GM23338 (cell line): ENCODE data around the gene HOXA5.

Experiments used
- CREB1 ChIP-seq: fragments of 250-450 bp; sonication (Bioruptor Pico); IDR thresholded peaks from 2 replicates; pipeline ENCODE4 v1.5.0; 2020; ENCODE audit warnings: low read depth, mild to moderate bottlenecking, moderate library complexity
- POLR2AphosphoS5 ChIP-seq: IDR thresholded peaks from 2 replicates; pipeline ENCODE4 v1.6.1; 2016; ENCODE audit warnings: antibody characterized with exemption, low read depth
- TF ChIP-seq, protein P1 (sequence below), 2 experiments: fragments of 200-600 bp in 1 of 2; sonication (generic) in 1 of 2; conservative IDR thresholded peaks; 2 replicates each; pipeline versions ENCODE4 v1.5.1 to v1.6.1; 2016 to 2017; ENCODE audit warnings: antibody characterized with exemption in 2 of 2, low read depth in 2 of 2, mild to moderate bottlenecking in 2 of 2, moderate library complexity in 1 of 2
- TF ChIP-seq, protein P2 (sequence below): IDR thresholded peaks from one replicate; pipeline ENCODE4 v1.6.1; 2018; ENCODE audit warnings: antibody characterized with exemption; ENCODE audit not compliant: unreplicated experiment

DNA sequence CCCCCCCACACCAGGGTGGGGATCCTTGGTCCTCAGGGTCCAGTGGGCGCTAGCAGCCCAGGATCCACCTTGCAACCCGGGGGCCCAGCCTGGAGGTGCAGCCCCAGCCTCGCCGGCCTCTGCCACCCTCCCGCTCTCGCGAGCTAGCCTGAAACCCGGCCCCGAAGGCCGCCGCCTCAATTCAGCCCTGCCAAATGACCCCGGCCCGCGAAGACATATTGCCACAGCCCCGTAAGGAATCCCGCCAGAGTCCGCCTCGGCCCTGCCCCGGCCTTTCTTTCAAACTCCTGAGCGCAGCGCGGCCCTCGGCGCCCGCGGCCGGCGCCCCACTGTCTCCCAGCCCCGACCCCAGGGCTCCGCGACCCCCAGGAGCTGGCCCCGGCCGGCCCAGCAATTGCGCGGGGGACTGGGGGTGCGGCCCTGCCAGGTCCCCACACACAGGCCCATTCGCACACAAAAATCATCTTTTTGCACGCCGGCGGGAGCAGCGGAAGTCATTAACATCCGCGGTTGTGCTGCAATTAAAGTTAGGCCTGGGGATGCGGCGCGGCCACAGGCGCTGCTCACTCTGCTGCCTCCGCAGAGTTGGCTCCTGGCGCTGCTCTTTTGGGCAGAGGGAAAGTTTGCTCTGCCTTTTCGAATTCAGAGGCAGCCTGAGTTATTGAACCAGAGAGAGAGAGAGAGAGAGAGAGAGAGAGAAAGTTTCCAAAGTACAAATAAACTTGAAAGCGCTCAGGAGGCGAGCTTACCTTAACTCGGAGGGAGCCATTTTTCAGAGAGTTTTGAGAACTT lies 4.0 kb downstream of the HOXA5 start:
- TF ChIP-seq, protein P1, sequence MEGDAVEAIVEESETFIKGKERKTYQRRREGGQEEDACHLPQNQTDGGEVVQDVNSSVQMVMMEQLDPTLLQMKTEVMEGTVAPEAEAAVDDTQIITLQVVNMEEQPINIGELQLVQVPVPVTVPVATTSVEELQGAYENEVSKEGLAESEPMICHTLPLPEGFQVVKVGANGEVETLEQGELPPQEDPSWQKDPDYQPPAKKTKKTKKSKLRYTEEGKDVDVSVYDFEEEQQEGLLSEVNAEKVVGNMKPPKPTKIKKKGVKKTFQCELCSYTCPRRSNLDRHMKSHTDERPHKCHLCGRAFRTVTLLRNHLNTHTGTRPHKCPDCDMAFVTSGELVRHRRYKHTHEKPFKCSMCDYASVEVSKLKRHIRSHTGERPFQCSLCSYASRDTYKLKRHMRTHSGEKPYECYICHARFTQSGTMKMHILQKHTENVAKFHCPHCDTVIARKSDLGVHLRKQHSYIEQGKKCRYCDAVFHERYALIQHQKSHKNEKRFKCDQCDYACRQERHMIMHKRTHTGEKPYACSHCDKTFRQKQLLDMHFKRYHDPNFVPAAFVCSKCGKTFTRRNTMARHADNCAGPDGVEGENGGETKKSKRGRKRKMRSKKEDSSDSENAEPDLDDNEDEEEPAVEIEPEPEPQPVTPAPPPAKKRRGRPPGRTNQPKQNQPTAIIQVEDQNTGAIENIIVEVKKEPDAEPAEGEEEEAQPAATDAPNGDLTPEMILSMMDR (conservative IDR thresholded peaks at IDR 0.05; ENCODE audit: low read depth in 2 of 2), result no peak
- no peak for TF ChIP-seq CREB1 (CRISPR knock-in tag)
- TF ChIP-seq, protein P2, sequence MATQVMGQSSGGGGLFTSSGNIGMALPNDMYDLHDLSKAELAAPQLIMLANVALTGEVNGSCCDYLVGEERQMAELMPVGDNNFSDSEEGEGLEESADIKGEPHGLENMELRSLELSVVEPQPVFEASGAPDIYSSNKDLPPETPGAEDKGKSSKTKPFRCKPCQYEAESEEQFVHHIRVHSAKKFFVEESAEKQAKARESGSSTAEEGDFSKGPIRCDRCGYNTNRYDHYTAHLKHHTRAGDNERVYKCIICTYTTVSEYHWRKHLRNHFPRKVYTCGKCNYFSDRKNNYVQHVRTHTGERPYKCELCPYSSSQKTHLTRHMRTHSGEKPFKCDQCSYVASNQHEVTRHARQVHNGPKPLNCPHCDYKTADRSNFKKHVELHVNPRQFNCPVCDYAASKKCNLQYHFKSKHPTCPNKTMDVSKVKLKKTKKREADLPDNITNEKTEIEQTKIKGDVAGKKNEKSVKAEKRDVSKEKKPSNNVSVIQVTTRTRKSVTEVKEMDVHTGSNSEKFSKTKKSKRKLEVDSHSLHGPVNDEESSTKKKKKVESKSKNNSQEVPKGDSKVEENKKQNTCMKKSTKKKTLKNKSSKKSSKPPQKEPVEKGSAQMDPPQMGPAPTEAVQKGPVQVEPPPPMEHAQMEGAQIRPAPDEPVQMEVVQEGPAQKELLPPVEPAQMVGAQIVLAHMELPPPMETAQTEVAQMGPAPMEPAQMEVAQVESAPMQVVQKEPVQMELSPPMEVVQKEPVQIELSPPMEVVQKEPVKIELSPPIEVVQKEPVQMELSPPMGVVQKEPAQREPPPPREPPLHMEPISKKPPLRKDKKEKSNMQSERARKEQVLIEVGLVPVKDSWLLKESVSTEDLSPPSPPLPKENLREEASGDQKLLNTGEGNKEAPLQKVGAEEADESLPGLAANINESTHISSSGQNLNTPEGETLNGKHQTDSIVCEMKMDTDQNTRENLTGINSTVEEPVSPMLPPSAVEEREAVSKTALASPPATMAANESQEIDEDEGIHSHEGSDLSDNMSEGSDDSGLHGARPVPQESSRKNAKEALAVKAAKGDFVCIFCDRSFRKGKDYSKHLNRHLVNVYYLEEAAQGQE, result no peak
- no peak for TF ChIP-seq POLR2AphosphoS5
